ENCODE results near the gene TLR10.

TLR10 gene

DNA sequence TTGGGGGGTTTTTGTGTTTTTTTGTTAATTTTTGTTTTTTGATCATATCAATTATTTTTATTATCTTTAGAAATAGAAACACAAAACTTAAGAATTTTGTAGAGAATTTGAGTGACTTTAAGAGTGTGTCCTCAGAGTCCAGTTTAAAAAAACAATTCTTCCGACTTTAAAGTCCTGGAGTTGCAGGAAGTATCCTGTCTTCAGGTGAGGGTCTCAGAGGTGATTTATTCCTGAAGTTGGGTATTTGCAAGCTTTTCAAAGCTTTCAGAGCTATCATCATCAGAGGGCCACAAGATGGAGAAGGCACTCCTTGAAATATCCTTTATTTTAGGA is 23.0 kb downstream of the TLR10 start:
- no peak for DNase-seq

DNA sequence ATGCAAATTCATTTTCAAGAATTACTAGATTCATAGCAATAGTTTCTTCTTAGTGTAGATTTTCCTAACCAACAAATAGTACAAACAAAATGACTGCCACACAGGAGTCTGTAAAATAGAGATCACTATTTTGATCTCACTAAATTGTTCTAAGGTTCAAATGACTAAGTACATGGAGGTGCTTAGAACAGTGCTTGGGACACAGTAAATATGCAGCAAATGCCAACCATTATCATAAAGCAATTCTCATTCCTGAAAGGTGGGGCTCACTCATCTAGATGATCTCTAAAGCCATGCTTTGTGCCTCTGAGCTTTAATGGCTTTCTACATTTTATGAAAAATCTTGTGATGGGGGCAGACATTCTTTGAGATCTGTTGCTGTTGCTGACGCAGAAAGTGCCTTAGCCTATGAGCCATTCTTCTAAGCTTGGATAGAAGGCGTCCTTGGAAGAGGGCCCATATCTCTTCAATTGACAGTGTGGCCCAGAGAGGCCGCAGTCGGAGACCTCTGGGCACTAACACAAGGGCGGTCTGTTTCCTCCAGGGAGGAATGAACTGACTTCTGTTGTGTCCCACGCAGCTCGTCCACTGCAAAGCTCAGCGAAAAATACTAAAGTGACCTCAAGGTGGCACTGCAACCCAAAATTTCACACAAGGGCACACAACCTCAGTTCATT is 23.5 kb downstream of the TLR10 start:
- peak; percentile 75 for DNase-seq

DNA sequence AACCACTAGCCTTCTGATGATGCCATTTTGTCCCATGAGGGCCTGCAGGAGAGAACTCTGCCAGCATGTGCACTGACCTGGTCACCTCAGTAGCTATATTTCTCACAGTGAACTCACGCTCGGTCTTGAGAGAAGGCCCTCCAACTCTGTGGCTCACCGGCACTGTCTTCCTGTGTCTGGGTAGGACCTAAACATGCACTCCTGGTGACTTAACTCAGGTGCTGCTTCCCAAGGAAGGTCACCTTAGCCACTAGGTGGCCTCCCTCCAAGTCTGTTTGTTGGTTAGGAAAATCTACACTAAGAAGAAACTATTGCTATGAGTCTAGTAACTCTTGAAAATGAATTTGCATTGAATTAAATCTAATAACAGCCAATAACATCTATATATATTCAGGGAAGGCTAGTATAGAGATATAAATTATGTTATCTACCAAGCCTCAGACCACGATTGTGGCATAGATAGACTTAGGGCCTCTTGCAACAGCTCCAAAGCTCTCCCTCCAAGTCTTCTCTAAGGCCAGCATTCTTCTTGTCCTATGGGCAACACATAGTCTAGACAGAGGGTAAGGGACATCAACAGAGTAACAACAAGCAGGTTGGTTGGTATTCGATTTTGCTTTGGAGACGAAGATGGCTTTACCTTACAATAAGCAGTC is 24.7 kb downstream of the TLR10 start:
- peak; percentile 39 for DNase-seq

DNA sequence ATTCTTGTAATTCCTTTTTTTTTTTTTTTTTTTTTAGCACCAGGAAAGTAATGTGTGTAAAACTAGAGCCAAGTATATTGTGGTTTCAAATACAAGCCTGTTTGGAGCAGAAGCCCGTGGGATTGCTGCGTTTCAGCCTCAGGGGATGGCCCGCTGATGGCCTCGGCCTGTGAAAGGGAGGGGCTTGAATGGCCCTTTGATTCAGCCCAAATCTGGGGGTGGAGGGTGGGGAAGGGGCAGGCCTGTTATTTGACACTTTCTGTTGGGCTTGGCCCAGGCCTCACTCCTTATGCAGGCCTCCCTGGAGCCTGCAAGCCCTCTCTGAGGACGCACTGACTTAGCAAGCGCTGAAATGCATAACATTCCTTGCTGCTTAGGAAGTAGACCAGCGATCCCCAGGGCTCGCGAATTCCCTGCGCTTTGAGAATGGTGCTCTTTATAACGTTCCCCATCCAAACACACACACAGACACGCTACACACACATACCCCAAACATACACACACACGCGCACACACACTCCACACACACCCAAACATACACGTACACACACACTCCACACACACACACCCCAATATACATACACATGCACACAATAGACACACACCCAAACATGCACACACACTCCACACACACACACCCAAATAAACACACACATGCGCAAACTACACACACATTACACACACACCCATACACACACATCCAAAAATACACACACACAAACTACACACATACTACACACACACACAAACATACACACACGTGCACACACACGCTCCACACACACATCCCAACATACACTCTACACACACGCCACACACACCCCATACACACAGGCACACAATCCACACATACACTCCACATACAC is 29.6 kb downstream of the TLR10 start:
- no peak for DNase-seq

DNA sequence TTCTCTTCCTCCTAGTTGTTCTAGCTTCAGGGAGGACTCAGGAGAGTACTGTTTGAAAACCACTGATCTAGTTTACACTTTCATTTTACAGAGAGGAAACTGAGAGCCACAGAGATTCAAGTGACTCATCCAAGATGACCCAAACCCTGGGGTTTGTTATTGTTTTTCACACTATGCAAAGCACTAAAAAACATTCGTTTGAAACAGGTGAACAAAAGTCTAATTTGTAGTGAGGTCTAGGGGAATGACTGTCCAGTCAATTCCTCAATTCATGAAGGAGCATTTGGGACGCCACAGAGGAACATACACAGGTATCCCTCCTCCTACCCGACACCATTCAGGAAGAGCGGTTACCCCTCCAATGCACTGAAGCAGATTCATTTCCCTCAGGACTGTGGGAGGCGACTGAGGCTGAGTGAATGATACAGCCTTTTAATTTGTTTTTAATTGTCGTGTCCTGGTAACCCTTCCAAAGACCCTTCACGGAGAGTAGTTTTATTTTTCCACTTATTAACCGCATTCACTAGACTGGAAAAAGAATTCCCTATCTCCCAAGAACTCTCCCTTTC is 30.3 kb downstream of the TLR10 start:
- no peak for DNase-seq

DNA sequence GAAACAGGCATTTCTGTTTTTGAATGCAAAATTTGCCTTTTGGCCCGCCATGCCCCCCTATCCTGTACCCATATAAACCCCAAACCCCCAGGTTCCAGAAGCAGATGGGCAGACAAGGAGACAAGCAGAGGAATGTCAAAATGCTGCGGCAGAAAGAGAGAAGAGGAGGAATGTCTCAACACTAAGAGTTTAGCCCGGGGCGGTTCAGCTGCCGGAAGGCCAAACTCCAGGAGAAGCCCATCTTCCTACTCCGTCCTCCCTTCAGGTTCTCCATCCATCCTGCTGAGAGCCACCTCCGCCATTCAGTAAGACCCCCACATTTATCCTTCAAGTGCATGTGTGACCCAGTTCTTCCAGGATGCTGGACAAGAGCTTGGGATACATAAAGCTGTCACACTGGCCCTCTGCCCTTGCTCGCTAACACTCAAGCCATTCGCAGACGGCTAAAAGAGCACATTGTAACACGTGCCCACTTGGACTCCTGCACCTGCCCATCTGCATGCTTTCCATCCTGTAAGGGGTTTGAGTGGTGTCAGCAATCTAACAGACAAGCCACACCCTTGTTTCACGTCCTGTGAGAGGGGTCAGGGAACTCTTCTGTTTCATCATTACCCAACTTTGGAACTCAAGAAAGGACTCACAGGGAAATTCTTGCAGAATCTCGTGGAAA is 31.3 kb downstream of the TLR10 start:
- no peak for DNase-seq

DNA sequence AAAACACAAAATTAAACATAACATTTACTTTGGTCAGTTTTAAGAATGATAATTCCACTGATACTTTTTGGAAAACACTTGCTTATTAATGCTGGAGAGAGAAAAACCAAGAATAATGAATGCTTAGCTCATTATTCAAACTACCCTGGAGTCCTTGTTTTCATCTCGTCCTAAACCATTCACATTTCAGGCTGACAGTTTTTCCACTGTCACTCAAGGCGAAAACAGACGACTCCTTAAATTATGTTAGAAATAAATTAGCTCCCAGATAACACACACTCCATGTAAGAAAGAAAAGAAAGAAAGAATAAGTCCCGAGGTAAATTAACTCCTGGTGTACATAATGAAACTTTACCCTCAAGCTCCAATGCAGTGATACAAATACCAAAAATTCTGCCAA is 33.5 kb downstream of the TLR10 start:
- no peak for DNase-seq

DNA sequence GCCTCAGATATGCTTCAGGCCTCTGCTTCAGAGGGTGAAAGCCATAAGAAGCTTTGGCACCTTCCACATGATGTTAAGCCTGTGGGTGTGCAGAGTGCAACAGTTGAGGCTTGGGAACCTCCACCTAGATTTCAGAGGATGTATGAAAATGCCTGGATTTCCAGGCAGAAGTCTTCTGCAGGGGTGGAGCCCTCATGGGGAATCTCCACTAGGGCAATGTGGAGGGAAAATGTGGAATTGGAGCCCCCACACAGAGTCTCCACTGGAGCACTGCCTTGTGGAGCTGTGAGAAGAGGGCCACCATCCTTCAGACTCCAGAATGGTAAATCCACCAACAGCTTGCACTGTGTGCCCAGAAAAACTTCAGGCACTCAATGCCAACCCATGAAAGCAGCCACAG is 35.2 kb downstream of the TLR10 start:
- DNase-seq, result no peak

DNA sequence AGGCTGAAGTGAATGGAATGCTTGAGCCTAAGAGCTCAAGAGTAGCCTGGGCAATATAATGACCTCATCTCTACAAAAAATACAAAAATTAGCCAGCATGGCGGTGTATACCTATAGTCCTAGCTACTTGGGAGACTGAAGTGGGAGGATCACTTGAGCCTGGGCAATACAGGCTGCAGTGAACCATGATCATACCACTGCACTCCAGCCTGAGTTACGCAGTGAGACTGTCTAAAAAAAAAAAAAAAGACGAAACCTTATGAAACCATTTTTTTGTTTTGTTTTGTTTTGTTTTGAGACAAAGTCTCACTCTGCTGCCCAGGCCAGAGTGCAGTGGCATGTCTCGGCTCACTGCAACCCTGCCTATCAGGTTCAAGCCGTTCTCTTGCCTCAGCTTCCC is 36.9 kb downstream of the TLR10 start:
- DNase-seq, result no peak

DNA sequence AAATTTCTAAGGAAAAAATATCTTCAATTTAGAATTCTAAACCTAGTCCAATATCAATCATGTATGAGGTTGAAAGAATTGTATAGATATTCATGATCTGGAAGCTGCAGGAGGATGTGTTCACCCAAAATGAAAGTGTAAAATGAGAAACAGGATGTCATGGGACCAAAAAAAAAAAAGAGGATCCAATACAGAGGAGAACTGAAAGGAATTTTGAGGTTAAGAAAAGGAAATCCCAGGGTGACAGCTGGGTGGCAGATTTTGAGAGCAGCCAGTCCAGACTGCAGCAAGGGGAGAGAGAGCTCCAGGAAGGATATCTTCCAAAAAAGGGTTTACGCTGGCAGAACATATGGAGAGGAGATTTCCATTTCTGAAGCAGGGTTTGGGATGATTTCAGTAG is 38.9 kb downstream of the TLR10 start:
- DNase-seq, result no peak

DNA sequence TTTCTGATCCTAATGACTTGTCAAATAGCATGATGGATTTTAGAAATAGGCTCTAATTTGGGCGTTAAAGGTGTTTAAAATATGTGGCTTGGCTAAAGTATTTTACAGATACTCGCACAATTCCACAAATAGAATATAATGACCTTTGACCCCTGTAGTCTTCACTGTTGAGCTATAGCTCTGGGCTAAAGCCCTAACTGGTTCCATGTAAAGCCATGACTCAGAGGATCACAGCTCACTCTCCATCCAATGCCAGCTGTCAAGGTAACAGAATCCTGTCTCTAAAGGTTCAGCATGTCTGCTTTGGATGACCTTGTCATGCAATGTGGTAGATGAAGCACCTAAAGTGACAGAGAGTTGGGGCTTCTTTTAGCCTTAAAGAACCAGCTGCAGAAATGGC is 42.5 kb downstream of the TLR10 start:
- DNase-seq, result no peak

DNA sequence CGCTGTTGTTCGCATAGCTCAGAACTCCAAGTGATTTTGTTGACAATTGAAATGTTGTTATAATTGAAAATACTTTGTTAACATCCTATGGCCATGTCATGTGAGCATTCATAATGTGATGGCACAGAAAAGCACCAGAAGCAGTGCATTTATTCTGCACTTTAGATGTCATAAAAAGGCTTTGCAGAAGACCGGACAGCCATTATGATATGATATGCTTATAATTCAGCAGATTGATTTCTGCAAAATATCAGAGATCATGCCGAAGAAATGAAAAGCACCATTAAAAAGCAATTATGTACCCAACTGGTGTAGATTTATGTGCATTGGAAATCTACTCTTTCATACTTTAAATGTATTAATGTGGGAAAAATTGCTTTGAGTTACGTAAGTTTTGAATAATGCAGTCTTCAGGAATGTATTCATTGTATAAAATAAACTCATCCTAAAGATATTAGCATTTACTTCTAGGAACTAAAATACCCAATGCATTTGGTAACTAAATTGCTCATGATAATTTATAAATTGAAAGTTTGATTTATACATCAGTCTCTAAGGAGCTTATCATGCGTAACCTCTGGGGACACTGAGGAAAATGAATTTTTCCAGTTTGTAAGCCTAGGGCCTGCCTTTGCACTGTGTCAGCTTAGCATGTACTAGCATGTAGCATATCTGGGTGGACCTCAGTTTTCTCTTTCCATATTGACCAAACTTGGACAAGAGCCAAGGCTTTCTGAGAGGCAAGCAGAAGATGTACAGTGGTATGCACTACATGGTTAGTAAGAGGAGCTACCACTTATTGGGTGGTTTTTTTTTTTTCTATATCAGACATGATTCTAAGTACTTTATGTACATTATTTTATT is 43.6 kb downstream of the TLR10 start:
- DNase-seq, result no peak

DNA sequence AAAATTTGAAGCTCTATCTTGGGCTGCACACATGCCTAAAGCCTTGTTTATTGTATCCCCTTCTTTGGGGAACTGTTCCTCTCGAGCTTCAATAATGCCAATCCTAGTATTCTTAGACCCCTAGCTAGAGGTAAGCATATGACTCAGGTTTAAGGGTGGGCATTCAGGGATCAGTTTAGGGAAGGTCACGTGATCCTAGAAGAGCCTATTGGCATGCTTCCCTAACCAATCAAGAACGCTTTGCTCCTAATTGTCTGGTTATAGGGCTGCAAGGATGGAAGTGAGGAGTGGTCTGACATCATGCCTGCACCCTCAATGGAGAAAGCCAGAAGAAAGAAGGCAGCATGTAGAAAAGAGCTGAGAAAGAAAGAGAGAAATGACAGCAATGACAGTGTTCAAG is 46.9 kb downstream of the TLR10 start:
- DNase-seq, result no peak

DNA sequence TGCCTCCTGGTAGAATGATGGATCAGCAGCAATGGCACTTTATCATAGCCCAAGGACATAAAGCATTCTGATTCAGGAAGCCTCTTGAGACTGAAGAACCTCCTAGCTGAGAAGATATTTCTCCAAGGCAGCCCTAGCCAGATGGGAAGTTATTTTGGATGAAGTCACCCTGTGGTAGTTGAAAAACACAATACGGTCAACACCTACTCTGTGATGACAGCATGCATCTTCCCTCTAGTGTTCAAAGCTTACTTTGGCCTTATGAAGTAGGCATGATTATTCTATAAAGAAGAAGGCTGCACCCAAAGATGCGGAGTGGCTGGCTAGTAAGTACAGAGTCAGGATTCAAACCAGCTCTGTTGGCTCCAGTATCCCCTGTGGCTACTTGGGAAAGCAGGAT is 47.9 kb downstream of the TLR10 start:
- DNase-seq, result no peak

DNA sequence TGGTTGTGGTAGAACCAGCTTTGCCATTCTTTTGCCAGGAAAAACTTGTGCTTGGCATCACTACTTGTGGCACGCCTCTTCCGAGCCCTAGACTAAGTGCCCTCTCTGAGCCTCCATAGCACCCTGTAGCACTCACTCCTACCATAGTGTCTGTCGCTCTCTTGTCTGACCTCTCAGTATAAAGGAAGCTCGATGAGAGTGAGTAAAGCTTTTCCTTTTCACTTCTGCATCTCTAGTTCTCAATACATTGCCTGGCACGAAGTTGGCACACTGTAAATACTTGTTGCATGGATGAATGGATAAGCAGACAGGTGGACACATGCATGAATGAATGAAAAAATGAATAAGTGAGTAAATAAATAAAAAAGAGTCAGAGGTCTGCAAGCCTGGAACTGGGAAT is 48.3 kb downstream of the TLR10 start:
- no peak for DNase-seq

DNA sequence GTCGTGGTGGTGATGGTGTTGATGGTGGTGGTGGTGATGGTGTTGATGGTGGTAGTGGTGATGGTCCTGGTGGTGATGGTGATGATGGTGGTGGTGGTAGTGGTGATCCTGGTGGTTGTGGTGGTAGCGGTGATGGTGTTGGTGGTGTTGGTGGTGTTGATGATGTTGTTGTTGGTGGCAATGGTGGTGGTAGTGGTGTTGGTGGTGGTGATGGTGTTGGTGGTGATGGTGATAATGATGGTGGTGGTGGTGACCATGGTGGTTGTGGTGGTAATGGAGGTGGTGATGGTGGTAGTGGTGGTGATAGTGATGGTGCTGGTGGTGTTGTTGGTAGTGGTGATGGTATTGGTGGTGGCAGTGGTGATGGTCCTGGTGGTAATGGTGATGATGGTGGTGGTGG is 49.1 kb downstream of the TLR10 start:
- no peak for DNase-seq

DNA sequence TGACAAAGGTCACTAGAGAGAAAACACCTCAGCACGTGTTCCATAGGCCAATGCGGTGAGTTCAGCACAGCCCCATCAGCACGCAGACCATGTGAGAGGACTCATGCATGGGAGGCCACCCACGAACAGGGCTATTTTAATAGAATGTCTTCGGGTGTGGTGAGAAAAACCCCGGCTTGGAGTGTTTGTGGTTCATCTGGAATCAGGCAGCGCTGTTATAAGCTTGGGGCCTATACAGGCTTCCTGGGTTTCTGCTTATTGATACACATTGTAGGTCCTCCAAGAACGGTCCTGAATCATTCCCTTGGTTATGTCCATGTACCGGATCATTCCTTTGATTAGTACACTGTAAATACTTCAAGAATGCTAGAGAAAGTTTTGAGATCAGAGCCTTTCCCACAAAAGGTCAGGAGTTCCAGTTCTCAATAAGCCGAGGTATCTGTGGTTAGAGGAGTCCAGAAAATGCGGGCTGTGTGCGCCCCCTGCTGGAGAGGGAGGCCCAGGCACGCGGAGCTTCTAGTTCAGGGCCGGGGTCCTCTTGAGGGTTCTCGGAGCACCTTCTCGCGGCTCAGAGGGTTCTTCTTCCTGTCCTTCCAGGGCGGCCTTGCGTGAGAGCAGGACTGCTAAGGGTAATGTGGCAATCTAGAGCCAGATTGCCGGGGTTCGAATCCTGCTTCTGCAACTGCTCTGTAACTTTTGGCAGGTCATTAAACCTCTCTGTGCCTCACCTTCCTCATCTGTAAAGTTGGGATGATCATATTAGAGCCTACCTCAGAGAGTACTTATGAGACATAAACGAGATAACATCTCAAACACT is 51.8 kb downstream of the TLR10 start:
- peak; percentile 92 for DNase-seq

DNA sequence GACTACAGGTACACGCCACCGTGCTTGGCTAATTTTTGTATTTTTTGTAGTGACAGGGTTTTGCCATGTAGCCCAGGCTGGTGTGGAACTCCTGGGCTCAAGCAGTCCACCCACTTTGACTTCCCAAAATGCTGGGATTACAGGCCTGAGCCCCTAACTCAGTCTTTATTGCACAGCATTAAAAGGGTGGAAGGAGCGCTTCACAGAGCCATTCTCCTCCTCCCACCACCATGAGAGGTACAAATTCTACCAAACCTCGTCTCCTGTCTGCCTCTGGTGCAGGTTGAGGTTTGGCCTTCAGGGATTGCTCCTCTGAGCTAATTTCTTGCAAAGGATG is 52.3 kb downstream of the TLR10 start:
- DNase-seq, result no peak

DNA sequence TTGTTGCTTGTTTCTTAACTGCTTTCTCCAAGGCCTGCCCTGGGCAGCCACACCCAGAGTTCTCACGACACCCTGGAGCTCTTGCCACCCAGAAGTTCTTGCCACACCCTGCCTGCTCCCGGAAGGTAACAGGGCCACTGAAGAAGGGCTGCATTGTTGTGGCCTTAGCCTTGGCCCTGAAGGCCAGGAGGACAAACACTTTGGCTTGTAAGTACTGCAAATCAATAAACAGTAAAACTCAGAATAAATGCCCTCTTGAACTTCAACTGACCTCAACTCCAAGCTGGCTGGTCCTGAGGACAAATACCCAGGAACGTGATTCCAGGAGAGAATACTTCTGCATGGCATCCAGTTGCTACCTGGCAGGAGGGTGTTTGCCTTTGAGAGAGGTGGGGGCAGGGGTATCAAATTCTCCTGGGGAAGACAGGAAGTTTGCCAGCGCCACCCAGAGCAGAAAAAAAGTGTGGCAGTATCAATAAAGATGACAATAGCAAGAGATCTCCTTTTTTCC is 54.1 kb downstream of the TLR10 start:
- DNase-seq, result no peak

DNA sequence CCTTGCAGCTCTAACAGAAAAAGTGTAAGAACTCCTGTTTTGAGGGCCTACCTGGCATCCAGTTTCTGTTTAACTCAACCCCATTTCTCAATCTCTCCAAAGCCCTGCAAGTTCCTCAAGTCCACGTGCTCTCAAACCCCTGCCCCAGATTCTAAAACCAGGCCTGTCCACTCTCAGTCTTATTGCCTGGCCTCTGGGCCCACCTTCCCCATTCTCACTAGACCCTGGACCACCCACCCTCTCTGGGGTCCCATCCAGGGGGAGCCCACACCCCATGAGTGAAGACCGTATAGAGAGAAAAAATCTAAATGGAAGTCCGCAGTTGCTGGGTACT is 58.3 kb downstream of the TLR10 start:
- DNase-seq, result no peak

DNA sequence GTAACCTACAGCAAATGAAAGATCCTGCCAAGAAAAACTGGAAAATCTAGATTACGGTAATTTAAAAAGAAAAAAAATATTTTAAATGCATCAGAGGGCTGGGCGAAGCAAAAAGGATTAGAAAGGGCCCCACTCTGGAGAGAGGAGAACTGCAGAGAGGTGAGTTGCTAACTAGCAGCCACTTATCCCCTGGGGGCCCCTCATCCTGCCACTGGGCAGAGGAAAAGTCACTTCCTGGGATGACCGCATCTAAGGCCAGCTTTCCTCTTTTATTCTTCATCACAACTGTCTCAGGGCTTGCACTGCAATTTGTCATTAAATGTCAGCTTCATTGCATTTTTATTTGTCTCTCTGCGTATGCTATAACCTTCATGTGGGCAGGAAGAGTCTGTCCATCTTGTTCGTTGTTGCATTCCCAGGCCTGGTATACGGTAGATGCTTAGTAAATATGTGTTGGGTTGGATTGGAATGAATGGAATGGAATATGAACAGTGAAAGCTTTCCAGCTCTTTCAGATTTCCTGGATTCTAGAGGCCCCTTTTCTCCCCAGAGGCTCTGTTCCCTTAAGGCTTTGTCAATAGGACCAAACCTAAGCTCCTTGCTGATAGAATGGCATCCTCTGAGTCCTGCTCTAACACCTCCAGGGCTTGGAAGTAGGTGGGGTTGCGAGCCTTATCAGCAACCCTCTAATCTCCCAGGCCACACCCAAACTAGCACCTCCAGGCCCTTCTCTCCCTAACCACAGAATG is 58.9 kb downstream of the TLR10 start:
- DNase-seq, result no peak

All from CD4-positive, alpha-beta T cell treated with Interleukin-17A for 4 hours (primary cell).